Lower lobe of right lung (tissue), 2 donors: ENCODE data around the gene SETD3. TPM values are rescaled to one million over a fixed set of nuclear protein-coding genes. Genes with fewer than 3 reads are reported as not detected.

ENCODE experiments used
- ATAC-seq, 2 donors: fragments of 200-7000 bp; cut with Tn5 transposase; one replicate each; pipeline ENCODE4 v1.9.1; 2020 to 2022; ENCODE audit warnings: mild to moderate bottlenecking in 2 of 2, moderate library complexity in 2 of 2
- DNase-seq: peaks from one replicate; pipeline ENCODE4 v3.0.0-alpha.2; 2020
- H3K27ac ChIP-seq: fragments of 200-600 bp; one replicate; pipeline ENCODE4 v1.8.0; 2022
- H3K27me3 ChIP-seq: fragments of 200-600 bp; one replicate; pipeline ENCODE4 v1.8.0; 2022; ENCODE audit warnings: low read depth
- H3K36me3 ChIP-seq: fragments of 200-600 bp; one replicate; pipeline ENCODE4 v1.8.0; 2022; ENCODE audit warnings: mild to moderate bottlenecking
- H3K4me1 ChIP-seq: fragments of 200-600 bp; one replicate; pipeline ENCODE4 v1.8.0; 2022
- H3K4me3 ChIP-seq: fragments of 200-600 bp; one replicate; pipeline ENCODE4 v1.8.0; 2022; ENCODE audit warnings: mild to moderate bottlenecking
- H3K9me3 ChIP-seq: fragments of 200-600 bp; one replicate; pipeline ENCODE4 v1.8.0; 2022
- CTCF ChIP-seq: fragments of 200-600 bp; IDR thresholded peaks from one replicate; pipeline ENCODE4 v1.8.0; 2022; ENCODE audit warnings: antibody characterized with exemption, mild to moderate bottlenecking
- intact Hi-C: fragments of 100-400 bp; cut with DNase I; formaldehyde crosslinking; loops from one replicate; pipeline ENCODE4 v1.11.0; 2022
- total RNA-seq: library from RNA; stranded (reverse); fragmentation: NEBNext Ultra II Directional; extraction: Animal tissue kit (Norgen Biotek cat#: 25700); gene quantifications from one replicate; pipeline ENCODE4 v1.2.1, GENCODE V29; 2021
- donor health status: DM: no; HTN: yes; CAD: no; lungs with severe emphysema.

SETD3 gene
- total RNA-seq, 1 donor from 2014 or later, result 78.7 TPM

- H3K4me3 ChIP-seq, result no peak overlapping the region
- H3K36me3 ChIP-seq, result peaks cover 90% of the 10 kb centered on the region
- no peaks in the 10 kb centered on the region for H3K27me3 ChIP-seq
- H3K4me1 ChIP-seq, result no peaks in the 10 kb centered on the region
- H3K9me3 ChIP-seq, result no peaks in the 10 kb centered on the region
- no peak for TF ChIP-seq CTCF
- no peak overlapping the region for H3K27ac ChIP-seq
- no peak for ATAC-seq
- intact Hi-C loops, result no loop called here
- DNase-seq, result no peak
Observed at GRCh38 chr14:99461411-99462085, 19.1 kb downstream of the SETD3 start.

DNA sequence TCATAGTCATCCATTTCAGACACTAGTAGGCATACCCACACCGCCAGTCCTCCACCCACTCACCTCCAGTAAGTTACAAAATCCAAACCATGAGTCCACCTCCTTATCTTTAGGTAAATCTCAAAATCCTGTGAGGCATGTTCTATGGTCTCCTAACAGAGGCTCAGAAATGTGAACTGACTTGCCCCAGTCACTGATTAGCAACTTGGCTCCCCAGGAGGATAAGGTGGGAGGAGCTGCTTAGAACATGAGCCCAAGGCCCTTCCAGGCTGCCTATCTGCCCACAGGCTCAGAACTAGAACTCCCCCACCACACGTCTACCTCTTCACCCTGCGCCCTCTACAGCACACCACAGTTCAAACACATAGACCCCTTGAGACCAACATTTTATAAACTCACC is 19.9 kb downstream of the SETD3 start:
- Histone ChIP-seq H3K27ac (no peak overlapping the region), H3K36me3 (peaks cover 96% of the 10 kb centered on the region), H3K4me3 (no peak overlapping the region), H3K27me3 (no peaks in the 10 kb centered on the region), H3K9me3 (no peaks in the 10 kb centered on the region), H3K4me1 (no peaks in the 10 kb centered on the region)
- TF ChIP-seq CTCF, result no peak
- intact Hi-C loops, result no loop called here
- no peak for DNase-seq
- no peak for ATAC-seq

- intact Hi-C loops, result no loop called here
- DNase-seq (no peak), ATAC-seq (no peak)
- no peak for TF ChIP-seq CTCF
- no peaks in the 10 kb centered on the region for H3K27me3 ChIP-seq
- H3K4me3 ChIP-seq, result no peak overlapping the region
- no peak overlapping the region for H3K27ac ChIP-seq
- H3K4me1 ChIP-seq, result no peaks in the 10 kb centered on the region
- no peaks in the 10 kb centered on the region for H3K9me3 ChIP-seq
- H3K36me3 ChIP-seq, result peaks cover 96% of the 10 kb centered on the region
Observed at GRCh38 chr14:99459481-99460100, 21.1 kb downstream of the SETD3 start.

- Histone ChIP-seq H3K9me3 (no peaks in the 10 kb centered on the region), H3K27ac (no peak overlapping the region), H3K4me1 (no peaks in the 10 kb centered on the region), H3K4me3 (no peak overlapping the region), H3K27me3 (no peaks in the 10 kb centered on the region), H3K36me3 (peaks cover 98% of the 10 kb centered on the region)
- intact Hi-C loops, result no loop called here
- no peak for TF ChIP-seq CTCF
- no peak for DNase-seq
- no peak for ATAC-seq
Observed at GRCh38 chr14:99454246-99454645, 26.4 kb downstream of the SETD3 start.

DNA sequence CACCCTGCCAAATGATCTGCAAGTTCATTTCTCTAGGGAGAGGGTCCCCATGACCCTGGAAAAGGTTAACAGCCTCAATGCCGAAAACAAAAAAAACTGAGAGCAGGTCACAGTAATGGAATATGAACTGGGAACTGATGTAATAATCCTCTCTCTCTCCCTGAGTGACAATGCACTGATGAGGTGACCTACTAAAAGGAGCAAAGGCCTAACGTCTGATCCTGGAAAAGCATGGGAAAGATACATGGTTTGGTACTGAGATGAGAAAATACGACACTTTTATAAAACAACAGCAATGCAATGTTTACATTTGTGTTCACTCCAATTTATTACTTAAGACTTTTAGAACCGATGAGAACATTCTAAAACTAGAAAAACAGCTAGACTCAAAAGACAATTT is 27.7 kb downstream of the SETD3 start:
- peaks cover 100% of the 10 kb centered on the region for H3K36me3 ChIP-seq
- H3K4me3 ChIP-seq, result no peak overlapping the region
- H3K9me3 ChIP-seq, result no peaks in the 10 kb centered on the region
- ATAC-seq (no peak), DNase-seq (no peak)
- H3K27ac ChIP-seq, result no peak overlapping the region
- no peak for TF ChIP-seq CTCF
- no peaks in the 10 kb centered on the region for H3K27me3 ChIP-seq
- H3K4me1 ChIP-seq, result no peaks in the 10 kb centered on the region
- intact Hi-C loops, result no loop called here
